Osteoblast (primary cell): ENCODE results near the gene ITGA4. TPM values are rescaled to one million over a fixed set of nuclear protein-coding genes. Genes with fewer than 3 reads are reported as not detected.

Source experiments
- DNase-seq: peaks from one replicate; pipeline ENCODE4 v3.0.0; 2011; ENCODE audit warnings: low spot score, mixed read lengths; ENCODE audit not compliant: insufficient read length; ENCODE audit errors: missing footprints
- H2AFZ ChIP-seq: 2 replicates; pipeline ENCODE4 v1.6.0; 2011; ENCODE audit warnings: mild to moderate bottlenecking, low read length
- H3K27ac ChIP-seq: 2 replicates; pipeline ENCODE4 v1.5.1; 2011; ENCODE audit warnings: mild to moderate bottlenecking, low read depth, low read length, moderate library complexity
- H3K27me3 ChIP-seq: 2 replicates; pipeline ENCODE4 v1.6.0; 2012; ENCODE audit warnings: mild to moderate bottlenecking, control low read depth, inconsistent platforms, low read length, moderate library complexity; ENCODE audit not compliant: insufficient read depth
- H3K36me3 ChIP-seq: 2 replicates; pipeline ENCODE4 v1.5.1; 2011; ENCODE audit warnings: mild to moderate bottlenecking, low read length, control low read depth, moderate library complexity; ENCODE audit not compliant: insufficient read depth
- H3K4me1 ChIP-seq: 2 replicates; pipeline ENCODE4 v1.5.1; 2011; ENCODE audit warnings: mild to moderate bottlenecking, low read length, control low read depth, moderate library complexity; ENCODE audit not compliant: insufficient read depth
- H3K4me2 ChIP-seq: 2 replicates; pipeline ENCODE4 v1.6.0; 2011; ENCODE audit warnings: mild to moderate bottlenecking, low read length; ENCODE audit not compliant: insufficient read depth
- H3K4me3 ChIP-seq: fragments of 200-600 bp; sonication (generic); 3 replicates; pipeline ENCODE4 v1.5.1; 2012; ENCODE audit warnings: mild to moderate bottlenecking, low read length, inconsistent platforms; ENCODE audit not compliant: insufficient read depth
- H3K79me2 ChIP-seq: 2 replicates; pipeline ENCODE4 v1.6.0; 2012; ENCODE audit warnings: mild to moderate bottlenecking, low read length, control low read depth, inconsistent platforms; ENCODE audit not compliant: insufficient read depth
- H3K9me3 ChIP-seq: 2 replicates; pipeline ENCODE4 v1.5.1; 2011; ENCODE audit warnings: low read depth, low read length, control low read depth
- H4K20me1 ChIP-seq: 2 replicates; pipeline ENCODE4 v1.6.0; 2012; ENCODE audit warnings: mild to moderate bottlenecking, low read length, control low read depth; ENCODE audit not compliant: insufficient read depth
- total RNA-seq: library from RNA; depleted of rRNA; stranded (reverse); fragments of >200 nt; gene quantifications from 2 replicates; pipeline ENCODE4 v1.2.3, GENCODE V29; 2012
- TF ChIP-seq, protein P1 (sequence below): IDR thresholded peaks from 2 replicates; pipeline ENCODE4 v1.5.1; 2011; ENCODE audit warnings: mild to moderate bottlenecking, low read depth, low read length, moderate library complexity; ENCODE audit errors: extremely low read depth

The ITGA4 gene
- total RNA-seq, 1 donor = 9.0 TPM

DNA sequence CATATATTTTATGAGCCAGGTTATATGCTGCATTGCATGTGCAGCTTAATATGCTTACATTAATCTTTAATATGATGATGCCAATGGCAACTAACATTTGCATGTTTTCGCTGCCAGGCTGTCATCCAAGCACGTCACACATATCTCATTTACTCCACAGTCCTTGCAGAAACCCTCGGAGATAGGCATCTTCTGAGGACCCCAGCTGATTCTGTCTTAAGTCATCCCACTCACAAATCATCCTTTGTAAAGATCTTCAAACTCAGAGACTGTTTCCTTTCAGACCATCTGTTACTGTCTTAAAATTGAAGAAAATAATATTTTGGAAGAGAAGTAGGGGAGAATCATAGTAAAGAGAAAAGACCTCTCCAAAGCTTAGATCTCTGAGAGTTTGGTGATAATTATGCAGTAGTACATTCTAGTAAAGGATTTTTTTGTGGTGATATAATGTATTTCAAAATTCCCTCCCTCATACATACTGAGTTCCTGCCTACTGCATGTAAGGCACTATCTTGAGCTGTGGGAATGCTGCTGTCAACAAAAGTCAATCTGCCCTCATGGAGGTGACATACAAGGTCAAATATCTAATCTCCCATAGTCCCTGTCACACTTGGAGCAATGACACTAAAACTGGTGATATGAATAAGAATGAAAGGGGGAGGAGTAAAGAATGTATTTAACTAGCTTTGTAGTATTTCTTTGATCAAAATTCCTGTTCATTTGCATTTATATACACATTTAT lies 11.0 kb downstream of the ITGA4 start:
- Histone ChIP-seq H3K4me1 (peaks cover 9% of the 10 kb centered on the region), H3K4me3 (no peak overlapping the region), H3K27me3 (no peaks in the 10 kb centered on the region), H3K27ac (no peak overlapping the region), H3K36me3 (no peaks in the 10 kb centered on the region), H3K4me2 (no peak overlapping the region), H3K9me3 (no peaks in the 10 kb centered on the region), H4K20me1 (no peaks in the 10 kb centered on the region), H2AFZ (no peak overlapping the region), H3K79me2 (no peaks in the 10 kb centered on the region)
- DNase-seq = no peak
- TF ChIP-seq, protein P1, sequence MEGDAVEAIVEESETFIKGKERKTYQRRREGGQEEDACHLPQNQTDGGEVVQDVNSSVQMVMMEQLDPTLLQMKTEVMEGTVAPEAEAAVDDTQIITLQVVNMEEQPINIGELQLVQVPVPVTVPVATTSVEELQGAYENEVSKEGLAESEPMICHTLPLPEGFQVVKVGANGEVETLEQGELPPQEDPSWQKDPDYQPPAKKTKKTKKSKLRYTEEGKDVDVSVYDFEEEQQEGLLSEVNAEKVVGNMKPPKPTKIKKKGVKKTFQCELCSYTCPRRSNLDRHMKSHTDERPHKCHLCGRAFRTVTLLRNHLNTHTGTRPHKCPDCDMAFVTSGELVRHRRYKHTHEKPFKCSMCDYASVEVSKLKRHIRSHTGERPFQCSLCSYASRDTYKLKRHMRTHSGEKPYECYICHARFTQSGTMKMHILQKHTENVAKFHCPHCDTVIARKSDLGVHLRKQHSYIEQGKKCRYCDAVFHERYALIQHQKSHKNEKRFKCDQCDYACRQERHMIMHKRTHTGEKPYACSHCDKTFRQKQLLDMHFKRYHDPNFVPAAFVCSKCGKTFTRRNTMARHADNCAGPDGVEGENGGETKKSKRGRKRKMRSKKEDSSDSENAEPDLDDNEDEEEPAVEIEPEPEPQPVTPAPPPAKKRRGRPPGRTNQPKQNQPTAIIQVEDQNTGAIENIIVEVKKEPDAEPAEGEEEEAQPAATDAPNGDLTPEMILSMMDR = no peak

DNA sequence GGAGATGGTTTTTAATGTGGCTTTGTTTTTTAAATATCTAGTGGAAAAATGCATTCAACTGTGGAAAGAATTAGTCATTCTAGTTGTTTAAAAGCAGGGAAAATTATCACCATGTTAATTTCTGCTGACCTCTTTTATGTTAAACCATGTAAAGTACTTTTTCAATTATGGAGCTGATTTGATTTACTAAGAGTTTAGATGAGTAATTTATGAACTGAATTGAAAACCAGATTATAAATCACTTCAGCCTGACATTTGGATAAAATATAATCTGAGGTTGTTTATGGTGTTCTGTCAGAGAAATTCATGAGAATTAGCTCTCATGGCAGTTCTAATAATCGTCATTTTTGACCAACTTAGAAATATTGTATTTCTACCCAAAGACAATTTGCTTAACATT lies 11.6 kb downstream of the ITGA4 start:
- Histone ChIP-seq H3K79me2 (no peaks in the 10 kb centered on the region), H3K4me3 (no peak overlapping the region), H3K9me3 (no peaks in the 10 kb centered on the region), H3K27me3 (no peaks in the 10 kb centered on the region), H3K4me2 (no peak overlapping the region), H4K20me1 (no peaks in the 10 kb centered on the region), H2AFZ (no peak overlapping the region), H3K4me1 (peaks cover 9% of the 10 kb centered on the region), H3K36me3 (no peaks in the 10 kb centered on the region), H3K27ac (no peak overlapping the region)
- no peak for DNase-seq
- TF ChIP-seq, protein P1 = no peak

DNA sequence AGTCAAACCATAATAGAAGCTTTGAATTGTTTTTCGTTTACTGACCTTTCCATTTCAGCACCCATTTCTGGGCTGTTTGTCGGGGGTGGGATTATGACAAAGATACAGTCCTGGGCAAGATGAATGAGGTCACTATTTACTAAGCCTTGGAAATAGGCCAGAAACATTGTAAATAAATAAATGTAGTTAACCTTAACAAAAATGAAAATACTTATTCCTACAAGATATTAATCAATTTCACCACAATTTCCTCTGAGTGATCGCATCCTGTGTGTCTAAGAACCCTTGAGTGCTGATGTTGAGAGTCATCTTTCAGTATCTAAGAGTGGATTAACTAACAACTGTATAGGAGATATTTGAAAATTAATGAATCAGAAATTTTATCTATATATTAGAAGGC lies 14.0 kb downstream of the ITGA4 start:
- H3K4me1 ChIP-seq = peaks cover 3% of the 10 kb centered on the region
- TF ChIP-seq, protein P1 = no peak
- H3K27me3 ChIP-seq = no peaks in the 10 kb centered on the region
- no peak overlapping the region for H2AFZ ChIP-seq
- no peak for DNase-seq
- no peaks in the 10 kb centered on the region for H3K79me2 ChIP-seq
- H3K36me3 ChIP-seq = no peaks in the 10 kb centered on the region
- no peak overlapping the region for H3K4me2 ChIP-seq
- no peak overlapping the region for H3K4me3 ChIP-seq
- no peaks in the 10 kb centered on the region for H3K9me3 ChIP-seq
- H4K20me1 ChIP-seq = no peaks in the 10 kb centered on the region
- H3K27ac ChIP-seq = no peak overlapping the region

DNA sequence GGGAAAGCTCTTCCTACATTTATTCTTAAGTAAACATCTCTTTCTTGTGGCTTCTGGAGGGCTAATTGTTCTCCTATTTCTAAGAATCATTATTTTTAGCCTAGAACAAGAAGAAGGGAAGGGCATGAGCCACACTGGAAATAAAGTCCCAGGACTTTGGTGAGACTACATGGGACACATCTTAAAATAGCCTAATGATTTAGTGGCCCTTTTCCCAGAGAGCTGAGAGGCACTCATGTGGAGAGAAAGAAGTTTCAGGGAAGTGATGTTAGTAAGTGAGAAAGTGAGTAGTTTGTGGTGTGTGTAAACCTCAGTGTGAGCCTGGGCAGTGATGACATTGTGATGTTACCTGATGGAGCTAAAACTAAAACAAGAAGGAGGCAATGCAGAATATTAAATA lies 14.6 kb downstream of the ITGA4 start:
- Histone ChIP-seq H3K79me2 (no peaks in the 10 kb centered on the region), H3K27me3 (no peaks in the 10 kb centered on the region), H2AFZ (no peak overlapping the region), H3K4me1 (no peaks in the 10 kb centered on the region), H3K27ac (no peak overlapping the region), H3K4me2 (no peak overlapping the region), H3K36me3 (no peaks in the 10 kb centered on the region), H4K20me1 (no peaks in the 10 kb centered on the region), H3K4me3 (no peak overlapping the region), H3K9me3 (no peaks in the 10 kb centered on the region)
- no peak for DNase-seq
- TF ChIP-seq, protein P1 = no peak
